H1 (cell line): ENCODE results near the gene CRYBB2. TPM values are rescaled to one million over a fixed set of nuclear protein-coding genes. Genes with fewer than 3 reads are reported as not detected.

Experiments used
- CTCF ChIA-PET: fragments of 300-600 bp; sonication (Branson Sonifier 250); formaldehyde crosslinking; loops from one replicate; lab custom pipeline; 2021; ENCODE audit not compliant: partially characterized antibody; lab: Charles Lee
- POLR2A ChIA-PET: fragments of 300-600 bp; sonication (Branson Sonifier 250); formaldehyde crosslinking; loops from one replicate; lab custom pipeline; 2021; ENCODE audit warnings: inconsistent platforms; ENCODE audit not compliant: partially characterized antibody; lab: Charles Lee
- DNase-seq, 2 experiments: peaks; one replicate each; pipeline versions ENCODE4 v3.0.0 to v3.0.0-alpha.2; 2010 to 2022; ENCODE audit warnings: low spot score in 2 of 2, low read depth in 1 of 2, mixed read lengths in 1 of 2
- FAIRE-seq: peaks from 2 replicates; lab custom pipeline; 2011; peaks lifted over from hg19 to GRCh38; lab: Jason Lieb, UNC
- H2AFZ ChIP-seq: 2 replicates; pipeline ENCODE4 v1.8.1; 2012; ENCODE audit warnings: low read length, inconsistent platforms
- H2AK5ac ChIP-seq: 2 replicates; pipeline ENCODE4 v1.6.1; 2013; ENCODE audit warnings: low read depth, low read length
- H2BK120ac ChIP-seq: replicated peaks from 2 replicates; pipeline ENCODE3; 2013; ENCODE audit warnings: low read depth, low read length, inconsistent platforms
- H2BK12ac ChIP-seq: 2 replicates; pipeline ENCODE4 v1.6.1; 2013; ENCODE audit warnings: low read depth, low read length
- H2BK15ac ChIP-seq: 2 replicates; pipeline ENCODE4 v1.6.1; 2013; ENCODE audit warnings: low read length
- H2BK20ac ChIP-seq: 2 replicates; pipeline ENCODE4 v1.6.1; 2013; ENCODE audit warnings: low read length
- H2BK5ac ChIP-seq: 2 replicates; pipeline ENCODE4 v1.6.1; 2013; ENCODE audit warnings: low read depth, low read length
- H3K14ac ChIP-seq: 2 replicates; pipeline ENCODE4 v1.6.1; 2013; ENCODE audit warnings: inconsistent platforms; ENCODE audit not compliant: insufficient read length
- H3K18ac ChIP-seq: 2 replicates; pipeline ENCODE4 v1.6.1; 2013; ENCODE audit warnings: low read length; ENCODE audit errors: extremely low read depth
- H3K23ac ChIP-seq: 2 replicates; pipeline ENCODE4 v1.6.1; 2013; ENCODE audit warnings: inconsistent platforms; ENCODE audit not compliant: insufficient read length
- H3K23me2 ChIP-seq: 2 replicates; pipeline ENCODE4 v1.6.1; 2013; ENCODE audit warnings: low read depth, low read length
- H3K27ac ChIP-seq: 2 replicates; pipeline ENCODE4 v1.6.1; 2011; ENCODE audit warnings: low read depth, low read length, inconsistent platforms
- H3K27me3 ChIP-seq, 4 experiments: replicated peaks in 1 of 4; 1 replicate in 1 of 4; 2 replicates in 3 of 4; pipeline versions ENCODE4 v1.6.1 to v1.8.1; 2011 to 2013; ENCODE audit warnings: low read length in 3 of 4, mild to moderate bottlenecking in 3 of 4, inconsistent platforms in 2 of 4, mixed read lengths in 2 of 4, moderate library complexity in 1 of 4; ENCODE audit not compliant: control insufficient read depth in 3 of 4, insufficient read depth in 3 of 4; ENCODE audit errors: extremely low read depth in 1 of 4
- H3K36me3 ChIP-seq, 4 experiments: 2 replicates each; pipeline versions ENCODE4 v1.6.1 to v1.8.1; 2011 to 2013; ENCODE audit warnings: mild to moderate bottlenecking in 4 of 4, low read length in 3 of 4, moderate library complexity in 2 of 4, control low read depth in 1 of 4, inconsistent platforms in 1 of 4; ENCODE audit not compliant: insufficient read depth in 4 of 4, control insufficient read depth in 2 of 4
- H3K4ac ChIP-seq: replicated peaks from 2 replicates; pipeline ENCODE3; 2013; ENCODE audit warnings: low read length, low read depth, mixed read lengths, inconsistent platforms; ENCODE audit not compliant: insufficient read length
- H3K4me1 ChIP-seq, 4 experiments: replicated peaks in 1 of 4; 1 replicate in 1 of 4; 2 replicates in 3 of 4; pipeline versions ENCODE4 v1.6.1 to v1.8.1; 2011 to 2013; ENCODE audit warnings: low read length in 3 of 4, inconsistent platforms in 2 of 4, mixed read lengths in 1 of 4; ENCODE audit not compliant: insufficient read depth in 4 of 4, control insufficient read depth in 3 of 4
- H3K4me2 ChIP-seq, 2 experiments: 2 replicates each; pipeline versions ENCODE4 v1.6.1 to v1.8.1; 2011 to 2013; ENCODE audit warnings: low read depth in 2 of 2, low read length in 2 of 2, control low read depth in 1 of 2, inconsistent platforms in 1 of 2, mild to moderate bottlenecking in 1 of 2; ENCODE audit not compliant: insufficient read depth in 1 of 2
- H3K4me3 ChIP-seq, 4 experiments: fragments of 200-600, 300-600 bp in 1 of 4; sonication (generic), shearing (Covaris generic), sonication (Bioruptor Twin) in 1 of 4; 2 replicates each; pipeline versions ENCODE4 v1.5.1 to v1.8.1; 2011 to 2016; ENCODE audit warnings: low read length in 4 of 4, low read depth in 3 of 4, control low read depth in 2 of 4, inconsistent platforms in 2 of 4, mild to moderate bottlenecking in 2 of 4, mixed read lengths in 1 of 4, moderate library complexity in 1 of 4; ENCODE audit not compliant: insufficient read depth in 2 of 4; ENCODE audit errors: extremely low read depth in 1 of 4
- H3K56ac ChIP-seq: replicated peaks from 2 replicates; pipeline ENCODE3; 2013; ENCODE audit warnings: low read depth, mild to moderate bottlenecking, mixed read lengths, low read length, inconsistent platforms; ENCODE audit not compliant: insufficient read length
- H3K79me1 ChIP-seq: 2 replicates; pipeline ENCODE4 v1.6.1; 2013; ENCODE audit warnings: low read depth, low read length, control low read depth
- H3K79me2 ChIP-seq, 2 experiments: 2 replicates each; pipeline versions ENCODE4 v1.6.1 to v1.8.1; 2012 to 2013; ENCODE audit warnings: low read length in 2 of 2, mild to moderate bottlenecking in 2 of 2, inconsistent platforms in 1 of 2; ENCODE audit not compliant: insufficient read depth in 2 of 2, control insufficient read depth in 1 of 2
- H3K9ac ChIP-seq, 4 experiments: replicated peaks in 1 of 4; 1 replicate in 1 of 4; 2 replicates in 3 of 4; pipeline versions ENCODE4 v1.6.1 to v1.8.1; 2011 to 2013; ENCODE audit warnings: low read depth in 3 of 4, low read length in 3 of 4, control low read depth in 2 of 4, mild to moderate bottlenecking in 2 of 4, moderate library complexity in 2 of 4, inconsistent platforms in 1 of 4; ENCODE audit errors: extremely low read depth in 1 of 4
- H3K9me3 ChIP-seq, 2 experiments: 2 replicates each; pipeline versions ENCODE4 v1.6.1 to v1.8.1; 2012 to 2013; ENCODE audit warnings: mild to moderate bottlenecking in 2 of 2, moderate library complexity in 2 of 2, control low read depth in 1 of 2, inconsistent platforms in 1 of 2, low read depth in 1 of 2, low read length in 1 of 2, mixed read lengths in 1 of 2; ENCODE audit not compliant: insufficient read depth in 2 of 2
- H4K20me1 ChIP-seq, 2 experiments: replicated peaks in 1 of 2; 2 replicates each; pipeline versions ENCODE3 to v1.8.1; 2011 to 2013; ENCODE audit warnings: inconsistent platforms in 2 of 2, low read length in 2 of 2, mild to moderate bottlenecking in 1 of 2; ENCODE audit not compliant: insufficient read depth in 2 of 2, control insufficient read depth in 1 of 2
- H4K5ac ChIP-seq: 2 replicates; pipeline ENCODE4 v1.6.1; 2013; ENCODE audit warnings: low read length, low read depth, mixed read lengths, inconsistent platforms; ENCODE audit not compliant: insufficient read length
- H4K8ac ChIP-seq: 2 replicates; pipeline ENCODE4 v1.8.0; 2013; ENCODE audit warnings: mild to moderate bottlenecking, moderate library complexity, low read length, inconsistent platforms; ENCODE audit not compliant: insufficient read depth; ENCODE audit errors: extremely low read depth
- H4K91ac ChIP-seq: replicated peaks from 2 replicates; pipeline ENCODE3; 2013; ENCODE audit warnings: low read length, mixed read lengths, inconsistent platforms; ENCODE audit not compliant: insufficient read length
- CTBP2 ChIP-seq: IDR thresholded peaks from 2 replicates; pipeline ENCODE4 v1.7.0; 2011; ENCODE audit warnings: borderline replicate concordance, mild to moderate bottlenecking, moderate library complexity, mixed read lengths, low read length; ENCODE audit not compliant: insufficient read depth, insufficient read length
- EZH2 ChIP-seq: fragments of 200-600 bp; sonication (generic); IDR thresholded peaks from 2 replicates; pipeline ENCODE4 v1.7.1; 2012; ENCODE audit warnings: low read depth, mild to moderate bottlenecking, moderate library complexity, low read length, inconsistent platforms; ENCODE audit not compliant: severe bottlenecking
- GABPA ChIP-seq: IDR thresholded peaks from 2 replicates; pipeline ENCODE4 v1.6.1; 2011; ENCODE audit warnings: mild to moderate bottlenecking, low read length, moderate library complexity, borderline replicate concordance; ENCODE audit not compliant: insufficient read depth
- JUN ChIP-seq: IDR thresholded peaks from 2 replicates; pipeline ENCODE4 v1.6.1; 2011; ENCODE audit warnings: low read depth, mild to moderate bottlenecking, improper control_type of control experiment, low read length
- PHF8 ChIP-seq: fragments of 200-600 bp; sonication (generic); conservative IDR thresholded peaks from 2 replicates; pipeline ENCODE4 v1.7.1; 2012; ENCODE audit warnings: low read depth, mild to moderate bottlenecking, inconsistent platforms, low read length, moderate library complexity
- POLR2AphosphoS5 ChIP-seq: IDR thresholded peaks from 2 replicates; pipeline ENCODE4 v1.6.1; 2011; ENCODE audit warnings: low read depth, low read length
- SIN3A ChIP-seq, 2 experiments: IDR thresholded peaks in 1 of 2; conservative IDR thresholded peaks in 1 of 2; 2 replicates each; pipeline ENCODE4 v1.6.1; 2011 to 2012; ENCODE audit warnings: low read length in 2 of 2, improper control_type of control experiment in 1 of 2, low read depth in 1 of 2, mild to moderate bottlenecking in 1 of 2
- SIX5 ChIP-seq: IDR thresholded peaks from 2 replicates; pipeline ENCODE4 v1.6.1; 2011; ENCODE audit warnings: mild to moderate bottlenecking, low read depth, low read length
- SP4 ChIP-seq: IDR thresholded peaks from 2 replicates; pipeline ENCODE4 v1.6.1; 2012; ENCODE audit warnings: low read length, inconsistent platforms
- TAF7 ChIP-seq: optimal IDR thresholded peaks from 2 replicates; pipeline ENCODE3; 2011; ENCODE audit warnings: low read depth, mild to moderate bottlenecking, inconsistent platforms, low read length, moderate library complexity, borderline replicate concordance
- TBP ChIP-seq: IDR thresholded peaks from 2 replicates; pipeline ENCODE4 v1.6.1; 2011; ENCODE audit warnings: low read depth, low read length, improper control_type of control experiment
- WGBS, 2 experiments: shearing (Covaris generic) in 1 of 2; methylation state at CpG; one replicate each; pipeline versions ENCODE4 v1.1.6 to v1.1.7; 2013 to 2015; ENCODE audit warnings: low lambda C conversion rate in 2 of 2, mixed read lengths in 2 of 2, inconsistent platforms in 1 of 2, low coverage in 1 of 2, missing lambda C conversion rate in 1 of 2; ENCODE audit not compliant: insufficient replicate concordance in 2 of 2, insufficient coverage in 1 of 2, insufficient read length in 1 of 2; ENCODE audit errors: extremely low coverage in 1 of 2, missing lambda C conversion rate in 1 of 2; 5-methylcytosine and 5-hydroxymethylcytosine counted together
- polyA plus RNA-seq, 7 experiments: library from polyadenylated mRNA; depleted of rRNA in 3 of 7; stranded (reverse) in 5 of 7; unstranded in 2 of 7; fragments of >200 nt in 5 of 7; fragments of 200-250 nt in 2 of 7; gene quantifications; 1 replicate in 5 of 7; 2 replicates in 1 of 7; 4 replicates in 1 of 7; pipeline versions ENCODE4 v1.2.1 to v1.2.3, GENCODE V29; 2011 to 2013; ENCODE audit warnings: missing spikeins in 2 of 7, mixed read lengths in 2 of 7
- total RNA-seq: library from RNA; stranded (reverse); fragmentation: NEBNext Ultra II Directional; extraction: Animal tissue kit (Norgen Biotek cat#: 25700); gene quantifications from 2 replicates; pipeline ENCODE4 v1.2.1, GENCODE V29; 2021
- TF ChIP-seq, protein P1 (sequence below): IDR thresholded peaks from 2 replicates; pipeline ENCODE4 v1.6.1; 2012; ENCODE audit warnings: low read length, inconsistent platforms

CRYBB2 gene
- total and polyA plus RNA-seq, 2 of the 8 experiments (the other 6 are each of a cell fraction or from before 2014, with no cell fraction given) = 0.12 TPM; not detected in 1

- Histone ChIP-seq H2AK5ac (no peak overlapping the region), H2BK20ac (no peak overlapping the region), H3K79me2 (no peaks in the 10 kb centered on the region), H3K36me3 (peaks cover 0 to 3% (median 0%) of the 10 kb centered on the region in 4 experiments; a peak in 2 of 8 replicates), H3K27ac (no peak overlapping the region), H3K23ac (no peak overlapping the region), H3K18ac (no peak overlapping the region), H3K4me3 (no peak overlapping the region), H2BK5ac (no peak overlapping the region), H3K4ac (no peak overlapping the region), H3K14ac (no peak overlapping the region), H3K56ac (no peak overlapping the region), H3K4me1 (no peaks in the 10 kb centered on the region), H4K91ac (no peak overlapping the region), H3K9me3 (no peaks in the 10 kb centered on the region; a peak in 1 of 4 replicates), H4K20me1 (peaks cover 0 to 2% of the 10 kb centered on the region in 2 experiments), H3K79me1 (no peaks in the 10 kb centered on the region), H4K5ac (no peak overlapping the region), H3K9ac (no peak overlapping the region), H3K27me3 (no peaks in the 10 kb centered on the region), H2AFZ (no peak overlapping the region), H2BK120ac (no peak overlapping the region), H4K8ac (no peak overlapping the region), H3K4me2 (no peak overlapping the region), H3K23me2 (no peaks in the 10 kb centered on the region), H2BK12ac (no peak overlapping the region), H2BK15ac (no peak overlapping the region)
- no peak for DNase-seq
- ChIA-PET POLR2A (no interaction called here), CTCF (interaction anchor here (1.2 to 2.3 kb wide), 6 partner anchors 16 to 1144 kb away, joined by 3 to 6 read pairs (median 4); no protein-coding TSS in a partner anchor)
- FAIRE-seq = no peak
- WGBS, 2 experiments = 79% methylated on average over 3 of the region's 3 CpGs; no CpG with 5 or more reads in 1 of the 2 experiments
- no peak for TF ChIP-seq TBP
- no peak for TF ChIP-seq TAF7
- TF ChIP-seq SIN3A (conservative IDR thresholded peaks at IDR 0.05 in 1 of 2, IDR thresholded peaks at IDR 0.05 in 1 of 2; ENCODE audit: low read depth in 1 of 2, low read length in 2 of 2) = no peak
- TF ChIP-seq POLR2AphosphoS5 = no peak
- no peak for TF ChIP-seq EZH2
- TF ChIP-seq, protein P1, sequence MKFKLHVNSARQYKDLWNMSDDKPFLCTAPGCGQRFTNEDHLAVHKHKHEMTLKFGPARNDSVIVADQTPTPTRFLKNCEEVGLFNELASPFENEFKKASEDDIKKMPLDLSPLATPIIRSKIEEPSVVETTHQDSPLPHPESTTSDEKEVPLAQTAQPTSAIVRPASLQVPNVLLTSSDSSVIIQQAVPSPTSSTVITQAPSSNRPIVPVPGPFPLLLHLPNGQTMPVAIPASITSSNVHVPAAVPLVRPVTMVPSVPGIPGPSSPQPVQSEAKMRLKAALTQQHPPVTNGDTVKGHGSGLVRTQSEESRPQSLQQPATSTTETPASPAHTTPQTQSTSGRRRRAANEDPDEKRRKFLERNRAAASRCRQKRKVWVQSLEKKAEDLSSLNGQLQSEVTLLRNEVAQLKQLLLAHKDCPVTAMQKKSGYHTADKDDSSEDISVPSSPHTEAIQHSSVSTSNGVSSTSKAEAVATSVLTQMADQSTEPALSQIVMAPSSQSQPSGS = no peak
- no peak for TF ChIP-seq SP4
- no peak for TF ChIP-seq PHF8
- no peak for TF ChIP-seq SIX5
- TF ChIP-seq CTBP2 = no peak
- no peak for TF ChIP-seq JUN
- no peak for TF ChIP-seq GABPA
These were observed 33.3 kb upstream of the CRYBB2 start for GRCh38 chr22:25186140-25186539.
